GM21576 (cell line): ENCODE data around the gene MAEA.
"Not testable (repeated sequence)": the region's sequence is repeated elsewhere in the genome, so short reads cannot be mapped to it uniquely, and the experiment has no call there.

Experiments
- ATAC-seq: cut with Tn5 transposase; IDR thresholded peaks from one replicate; pipeline ENCODE4 v1.9.1; 2021; ENCODE audit warnings: mild to moderate bottlenecking, moderate library complexity; ENCODE audit not compliant: unreplicated experiment

MAEA gene

GRCh38 chr4:1364217-1364616, 74.5 kb downstream of the MAEA start:
- no peak for ATAC-seq

- ATAC-seq = no peak
Observed at GRCh38 chr4:1364748-1365147, 75.1 kb downstream of the MAEA start.

- no peak for ATAC-seq
Observed at GRCh38 chr4:1365271-1366178, 75.8 kb downstream of the MAEA start.

- no peak for ATAC-seq
Observed at GRCh38 chr4:1366371-1367229, 76.9 kb downstream of the MAEA start.

GRCh38 chr4:1367230-1367935, 77.7 kb downstream of the MAEA start:
- ATAC-seq = no peak

- ATAC-seq = no peak
Observed at GRCh38 chr4:1367936-1368289, 78.2 kb downstream of the MAEA start.

- no peak for ATAC-seq
Observed at GRCh38 chr4:1368421-1369090, 78.9 kb downstream of the MAEA start.

- ATAC-seq = no peak
Observed at GRCh38 chr4:1369091-1369450, 79.4 kb downstream of the MAEA start.

- no peak for ATAC-seq
Observed at GRCh38 chr4:1369479-1370079, 79.9 kb downstream of the MAEA start.

GRCh38 chr4:1370321-1371124, 80.8 kb downstream of the MAEA start:
- no peak for ATAC-seq

GRCh38 chr4:1371176-1372165, 81.8 kb downstream of the MAEA start:
- no peak for ATAC-seq

GRCh38 chr4:1372576-1372975, 82.9 kb downstream of the MAEA start:
- ATAC-seq = not testable (repeated sequence)

- no peak for ATAC-seq
Observed at GRCh38 chr4:1373892-1374705, 84.4 kb downstream of the MAEA start.

GRCh38 chr4:1374706-1375045, 85.0 kb downstream of the MAEA start:
- no peak for ATAC-seq

- ATAC-seq = no peak
Observed at GRCh38 chr4:1375051-1375721, 85.5 kb downstream of the MAEA start.

GRCh38 chr4:1375761-1376322, 86.2 kb downstream of the MAEA start:
- ATAC-seq = no peak

- no peak for ATAC-seq
Observed at GRCh38 chr4:1376391-1376840, 86.7 kb downstream of the MAEA start.
